PC-9 (cell line): ENCODE data around the gene BAZ1B.

Experiments used
- EZH2 ChIP-seq: fragments of 200-600 bp; sonication (generic); IDR thresholded peaks from 2 replicates; pipeline ENCODE4 v1.8.0; 2017; ENCODE audit warnings: antibody characterized with exemption, low read depth
- TF ChIP-seq, protein P1 (sequence below): fragments of 200-600 bp; sonication (generic); conservative IDR thresholded peaks from 2 replicates; pipeline ENCODE4 v1.6.1; 2017; ENCODE audit warnings: mixed run types, antibody characterized with exemption, mild to moderate bottlenecking, moderate library complexity

DNA sequence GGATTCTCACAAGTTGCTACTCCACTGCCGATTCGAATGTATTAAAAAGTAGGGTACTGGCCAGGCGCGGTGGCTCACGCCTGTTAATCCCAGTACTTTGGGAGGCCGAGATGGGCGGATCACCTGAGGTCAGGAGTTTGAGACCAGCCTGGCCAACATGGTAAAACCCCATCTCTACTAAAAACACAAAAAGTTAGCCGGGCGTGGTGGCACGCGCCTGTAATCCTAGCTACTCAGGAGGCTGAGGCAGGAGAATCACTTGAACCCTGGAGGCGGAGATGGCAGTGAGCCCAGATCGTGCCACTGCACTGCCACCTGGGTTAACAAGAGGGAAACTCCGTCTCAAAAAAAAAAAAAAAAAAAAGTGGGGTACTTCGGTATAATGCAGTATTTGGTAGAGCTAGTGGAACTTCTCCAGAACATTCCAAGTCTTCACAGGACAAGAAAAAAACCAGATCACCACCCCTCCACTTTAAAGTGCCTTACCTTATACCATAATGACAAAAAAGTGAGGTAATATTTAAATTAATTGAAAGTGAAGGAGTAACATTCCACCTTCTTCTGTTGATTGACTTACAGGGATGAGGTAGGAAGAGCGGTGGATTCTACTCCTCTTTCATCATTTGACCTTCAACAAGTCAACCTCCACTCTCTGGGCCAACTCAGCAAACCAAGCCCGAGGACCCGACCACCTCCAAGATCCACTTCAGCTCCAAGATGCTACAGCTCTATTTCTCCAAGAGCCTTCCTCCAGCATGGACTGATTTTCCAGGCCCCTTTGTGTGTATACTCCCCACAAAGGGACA, 2.0 kb downstream of the BAZ1B start:
- TF ChIP-seq, protein P1, sequence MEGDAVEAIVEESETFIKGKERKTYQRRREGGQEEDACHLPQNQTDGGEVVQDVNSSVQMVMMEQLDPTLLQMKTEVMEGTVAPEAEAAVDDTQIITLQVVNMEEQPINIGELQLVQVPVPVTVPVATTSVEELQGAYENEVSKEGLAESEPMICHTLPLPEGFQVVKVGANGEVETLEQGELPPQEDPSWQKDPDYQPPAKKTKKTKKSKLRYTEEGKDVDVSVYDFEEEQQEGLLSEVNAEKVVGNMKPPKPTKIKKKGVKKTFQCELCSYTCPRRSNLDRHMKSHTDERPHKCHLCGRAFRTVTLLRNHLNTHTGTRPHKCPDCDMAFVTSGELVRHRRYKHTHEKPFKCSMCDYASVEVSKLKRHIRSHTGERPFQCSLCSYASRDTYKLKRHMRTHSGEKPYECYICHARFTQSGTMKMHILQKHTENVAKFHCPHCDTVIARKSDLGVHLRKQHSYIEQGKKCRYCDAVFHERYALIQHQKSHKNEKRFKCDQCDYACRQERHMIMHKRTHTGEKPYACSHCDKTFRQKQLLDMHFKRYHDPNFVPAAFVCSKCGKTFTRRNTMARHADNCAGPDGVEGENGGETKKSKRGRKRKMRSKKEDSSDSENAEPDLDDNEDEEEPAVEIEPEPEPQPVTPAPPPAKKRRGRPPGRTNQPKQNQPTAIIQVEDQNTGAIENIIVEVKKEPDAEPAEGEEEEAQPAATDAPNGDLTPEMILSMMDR = no peak
- TF ChIP-seq EZH2 = no peak
